ENCODE measurements around the gene LGR5.

Gene LGR5

GRCh38 chr12:71405884-71406283, 33.7 kb upstream of the LGR5 start:
- no peaks in the 10 kb centered on the region for H3K27me3 ChIP-seq (ENCODE audit: low read length)
- no peak overlapping the region for H2AFZ ChIP-seq (ENCODE audit: low read depth, low read length, severe bottlenecking)
- no peaks in the 10 kb centered on the region for H4K20me1 ChIP-seq (ENCODE audit: low read depth, low read length)
- no peak overlapping the region for H3K4me3 ChIP-seq (ENCODE audit: insufficient read depth, low read length, poor library complexity, severe bottlenecking)
- no peak overlapping the region for H3K27ac ChIP-seq (ENCODE audit: low read depth, low read length)
- TF ChIP-seq, protein P1, sequence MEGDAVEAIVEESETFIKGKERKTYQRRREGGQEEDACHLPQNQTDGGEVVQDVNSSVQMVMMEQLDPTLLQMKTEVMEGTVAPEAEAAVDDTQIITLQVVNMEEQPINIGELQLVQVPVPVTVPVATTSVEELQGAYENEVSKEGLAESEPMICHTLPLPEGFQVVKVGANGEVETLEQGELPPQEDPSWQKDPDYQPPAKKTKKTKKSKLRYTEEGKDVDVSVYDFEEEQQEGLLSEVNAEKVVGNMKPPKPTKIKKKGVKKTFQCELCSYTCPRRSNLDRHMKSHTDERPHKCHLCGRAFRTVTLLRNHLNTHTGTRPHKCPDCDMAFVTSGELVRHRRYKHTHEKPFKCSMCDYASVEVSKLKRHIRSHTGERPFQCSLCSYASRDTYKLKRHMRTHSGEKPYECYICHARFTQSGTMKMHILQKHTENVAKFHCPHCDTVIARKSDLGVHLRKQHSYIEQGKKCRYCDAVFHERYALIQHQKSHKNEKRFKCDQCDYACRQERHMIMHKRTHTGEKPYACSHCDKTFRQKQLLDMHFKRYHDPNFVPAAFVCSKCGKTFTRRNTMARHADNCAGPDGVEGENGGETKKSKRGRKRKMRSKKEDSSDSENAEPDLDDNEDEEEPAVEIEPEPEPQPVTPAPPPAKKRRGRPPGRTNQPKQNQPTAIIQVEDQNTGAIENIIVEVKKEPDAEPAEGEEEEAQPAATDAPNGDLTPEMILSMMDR (IDR thresholded peaks at IDR 0.05; ENCODE audit: insufficient read depth, low read length, poor library complexity, severe bottlenecking), result no peak
- TF ChIP-seq EZH2phosphoT487 (conservative IDR thresholded peaks at IDR 0.05; ENCODE audit: low read length), result no peak
- H3K79me2 ChIP-seq (ENCODE audit: insufficient read depth, low read length), result no peaks in the 10 kb centered on the region
- H3K9ac ChIP-seq (ENCODE audit: low read length), result no peak overlapping the region
- H3K9me3 ChIP-seq (ENCODE audit: insufficient read depth, low read length), result no peaks in the 10 kb centered on the region
- no peaks in the 10 kb centered on the region for H3K9me2 ChIP-seq (replicated peaks; ENCODE audit: insufficient read depth, low read length)
- H3F3A ChIP-seq (ENCODE audit: insufficient read depth), result no peaks in the 10 kb centered on the region
- no peaks in the 10 kb centered on the region for H3K36me3 ChIP-seq (ENCODE audit: low read length)
- H3K4me2 ChIP-seq (ENCODE audit: low read depth, low read length, poor library complexity, severe bottlenecking), result no peak overlapping the region

DNA sequence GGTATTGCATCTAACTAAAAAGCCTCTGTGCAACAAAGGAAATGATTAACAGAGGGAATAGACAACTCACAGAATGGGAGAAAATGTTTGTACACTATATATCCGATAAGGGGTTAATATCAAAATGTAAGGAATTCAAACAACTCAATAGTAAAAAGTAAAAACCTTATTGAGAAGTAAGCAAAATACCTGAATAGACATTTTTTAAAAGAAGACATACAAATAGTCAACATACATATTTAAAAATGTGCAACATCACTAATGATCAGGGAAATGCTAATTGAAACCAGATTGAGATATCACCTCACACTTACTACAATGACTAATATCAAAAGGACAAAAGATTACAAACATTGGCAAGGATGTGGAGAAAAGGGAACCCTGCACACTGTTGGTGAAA, 31.9 kb upstream of the LGR5 start:
- H3K4me2 ChIP-seq (ENCODE audit: low read depth, low read length, poor library complexity, severe bottlenecking), result no peak overlapping the region
- H3F3A ChIP-seq (ENCODE audit: insufficient read depth), result no peaks in the 10 kb centered on the region
- TF ChIP-seq EZH2phosphoT487 (conservative IDR thresholded peaks at IDR 0.05; ENCODE audit: low read length), result no peak
- TF ChIP-seq, protein P1 (IDR thresholded peaks at IDR 0.05; ENCODE audit: insufficient read depth, low read length, poor library complexity, severe bottlenecking), result no peak
- no peaks in the 10 kb centered on the region for H4K20me1 ChIP-seq (ENCODE audit: low read depth, low read length)
- H3K9ac ChIP-seq (ENCODE audit: low read length), result no peak overlapping the region
- H3K79me2 ChIP-seq (ENCODE audit: insufficient read depth, low read length), result no peaks in the 10 kb centered on the region
- no peaks in the 10 kb centered on the region for H3K36me3 ChIP-seq (ENCODE audit: low read length)
- H3K4me3 ChIP-seq (ENCODE audit: insufficient read depth, low read length, poor library complexity, severe bottlenecking), result no peak overlapping the region
- H3K27me3 ChIP-seq (ENCODE audit: low read length), result no peaks in the 10 kb centered on the region
- H3K9me3 ChIP-seq (ENCODE audit: insufficient read depth, low read length), result no peaks in the 10 kb centered on the region
- no peak overlapping the region for H2AFZ ChIP-seq (ENCODE audit: low read depth, low read length, severe bottlenecking)
- no peaks in the 10 kb centered on the region for H3K9me2 ChIP-seq (replicated peaks; ENCODE audit: insufficient read depth, low read length)
- H3K27ac ChIP-seq (ENCODE audit: low read depth, low read length), result no peak overlapping the region

DNA sequence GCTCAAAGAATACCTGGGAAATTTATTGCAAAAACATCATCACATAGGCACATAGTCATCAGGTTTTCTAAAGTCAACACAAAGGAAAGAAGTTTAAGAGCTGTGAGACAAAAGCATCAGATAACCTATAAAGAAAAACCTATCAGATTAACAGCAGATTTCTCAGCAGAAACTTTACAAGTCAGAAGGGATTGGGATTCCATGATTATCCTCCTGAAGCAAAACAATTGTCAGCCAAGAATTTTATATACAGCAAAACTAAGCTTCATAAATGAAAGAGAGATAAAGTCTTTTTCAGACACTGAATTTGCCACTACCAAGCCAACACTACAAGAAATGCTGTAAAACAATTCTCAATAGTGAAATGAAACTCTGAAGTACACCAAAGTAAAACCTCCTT, 28.8 kb upstream of the LGR5 start:
- no peaks in the 10 kb centered on the region for H3K79me2 ChIP-seq (ENCODE audit: insufficient read depth, low read length)
- no peaks in the 10 kb centered on the region for H4K20me1 ChIP-seq (ENCODE audit: low read depth, low read length)
- no peak overlapping the region for H3K4me3 ChIP-seq (ENCODE audit: insufficient read depth, low read length, poor library complexity, severe bottlenecking)
- no peaks in the 10 kb centered on the region for H3K27me3 ChIP-seq (ENCODE audit: low read length)
- H3K9ac ChIP-seq (ENCODE audit: low read length), result no peak overlapping the region
- no peak for TF ChIP-seq EZH2phosphoT487 (conservative IDR thresholded peaks at IDR 0.05; ENCODE audit: low read length)
- TF ChIP-seq, protein P1 (IDR thresholded peaks at IDR 0.05; ENCODE audit: insufficient read depth, low read length, poor library complexity, severe bottlenecking), result no peak
- H3K9me3 ChIP-seq (ENCODE audit: insufficient read depth, low read length), result no peaks in the 10 kb centered on the region
- H3F3A ChIP-seq (ENCODE audit: insufficient read depth), result no peaks in the 10 kb centered on the region
- no peak overlapping the region for H3K4me2 ChIP-seq (ENCODE audit: low read depth, low read length, poor library complexity, severe bottlenecking)
- H3K9me2 ChIP-seq (replicated peaks; ENCODE audit: insufficient read depth, low read length), result no peaks in the 10 kb centered on the region
- no peak overlapping the region for H2AFZ ChIP-seq (ENCODE audit: low read depth, low read length, severe bottlenecking)
- no peak overlapping the region for H3K27ac ChIP-seq (ENCODE audit: low read depth, low read length)
- H3K36me3 ChIP-seq (ENCODE audit: low read length), result no peaks in the 10 kb centered on the region

Measured in SU-DHL-6 (cell line).